Measurements from ENCODE around the gene KLK11.
A peak's percentile ranks its signal among the peaks of the same experiment; 100 is the strongest.

Gene KLK11

GRCh38 chr19:51027873-51028272, 1.5 kb upstream of the KLK11 start:
- DNase-seq (ENCODE audit: low spot score), result no peak

GRCh38 chr19:51027126-51027806, 850 bp upstream of the KLK11 start:
- DNase-seq (ENCODE audit: low spot score), result no peak

- no peak for DNase-seq (ENCODE audit: low spot score)
Measured at GRCh38 chr19:51025809-51026553, 435 bp downstream of the KLK11 start.

GRCh38 chr19:51025401-51025800, 1.0 kb downstream of the KLK11 start:
- DNase-seq (ENCODE audit: low spot score), result no peak

GRCh38 chr19:51024924-51025323, 1.5 kb downstream of the KLK11 start:
- DNase-seq (ENCODE audit: low spot score), result no peak

- no peak for DNase-seq (ENCODE audit: low spot score)
Measured at GRCh38 chr19:51023946-51024345, 2.5 kb downstream of the KLK11 start.

- DNase-seq (ENCODE audit: low spot score), result no peak
Measured at GRCh38 chr19:51022526-51022925, 3.9 kb downstream of the KLK11 start.

GRCh38 chr19:51020988-51021651, 5.3 kb downstream of the KLK11 start:
- DNase-seq (ENCODE audit: low spot score), result peak; percentile 19

- no peak for DNase-seq (ENCODE audit: low spot score)
Measured at GRCh38 chr19:51019544-51019925, 6.9 kb downstream of the KLK11 start, which contains the start of gene KLK10. KLK10 (minus strand) TSS chr19:51019709; CDS start chr19:51019130, 579 bp downstream.

- no peak for DNase-seq (ENCODE audit: low spot score)
Measured at GRCh38 chr19:51018745-51019543, 7.5 kb downstream of the KLK11 start.

- peak; percentile 15 for DNase-seq (ENCODE audit: low spot score)
Measured at GRCh38 chr19:51016798-51017683, 9.4 kb downstream of the KLK11 start.

- DNase-seq (ENCODE audit: low spot score), result no peak
Measured at GRCh38 chr19:51015691-51016267, 10.6 kb downstream of the KLK11 start.

GRCh38 chr19:51014242-51014641, 12.2 kb downstream of the KLK11 start:
- DNase-seq (ENCODE audit: low spot score), result no peak

GRCh38 chr19:51012661-51013190, 13.7 kb downstream of the KLK11 start:
- DNase-seq (ENCODE audit: low spot score), result no peak

GRCh38 chr19:51010066-51010795, 16.2 kb downstream of the KLK11 start:
- DNase-seq (ENCODE audit: low spot score), result no peak

GRCh38 chr19:51009061-51009891, 17.1 kb downstream of the KLK11 start:
- no peak for DNase-seq (ENCODE audit: low spot score)

- no peak for DNase-seq (ENCODE audit: low spot score)
Measured at GRCh38 chr19:51007488-51007887, 18.9 kb downstream of the KLK11 start.

- no peak for DNase-seq (ENCODE audit: low spot score)
Measured at GRCh38 chr19:51006406-51006805, 20.0 kb downstream of the KLK11 start.

Measured in SK-N-DZ (cell line).